ENCODE data around the gene ADGRD2. TPM values are rescaled to one million over a fixed set of nuclear protein-coding genes. Genes with fewer than 3 reads are reported as not detected.

ADGRD2 gene
- total and polyA plus RNA-seq, 9 of the 15 experiments (the other 6 are each of a cell fraction or from before 2014, with no cell fraction given) = not detected

DNA sequence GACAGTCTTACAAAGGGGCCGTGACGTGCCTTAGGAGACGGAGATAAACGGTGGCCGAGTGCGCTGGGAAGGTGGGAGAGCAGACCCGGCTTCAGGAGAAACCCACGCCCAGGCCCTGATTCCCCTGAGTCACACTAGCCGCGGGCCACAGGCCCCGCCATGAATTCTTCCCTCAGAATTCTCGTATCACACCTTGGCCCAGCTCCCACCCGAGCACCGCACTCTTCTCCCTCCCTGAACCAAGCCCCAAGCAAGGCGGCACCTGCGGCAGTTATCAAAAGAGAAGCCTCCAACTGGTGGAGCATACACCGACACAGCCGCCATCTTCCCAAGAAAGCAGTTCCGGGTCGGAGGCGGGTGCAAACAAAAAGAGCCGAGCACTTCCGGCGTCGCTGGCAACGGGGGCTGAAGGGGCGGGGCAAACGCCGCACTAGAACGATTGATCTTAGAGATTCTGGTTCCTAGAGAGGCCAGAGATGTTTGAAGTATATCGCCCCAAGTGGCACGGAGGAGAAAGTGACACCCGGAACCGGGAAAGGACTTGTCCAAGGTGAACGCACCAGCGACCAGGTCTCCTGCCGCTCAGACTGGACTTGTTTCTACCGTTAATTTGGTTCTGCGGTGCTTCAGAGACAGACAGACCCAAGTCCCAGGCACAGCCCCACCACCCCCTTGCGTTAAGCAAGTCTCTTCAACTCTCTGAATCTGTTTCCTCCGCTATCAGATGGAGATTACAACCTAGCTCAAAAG lies 35.0 kb upstream of the ADGRD2 start, which contains the start of gene PSMB7 (continued):
- TF ChIP-seq, protein P1, sequence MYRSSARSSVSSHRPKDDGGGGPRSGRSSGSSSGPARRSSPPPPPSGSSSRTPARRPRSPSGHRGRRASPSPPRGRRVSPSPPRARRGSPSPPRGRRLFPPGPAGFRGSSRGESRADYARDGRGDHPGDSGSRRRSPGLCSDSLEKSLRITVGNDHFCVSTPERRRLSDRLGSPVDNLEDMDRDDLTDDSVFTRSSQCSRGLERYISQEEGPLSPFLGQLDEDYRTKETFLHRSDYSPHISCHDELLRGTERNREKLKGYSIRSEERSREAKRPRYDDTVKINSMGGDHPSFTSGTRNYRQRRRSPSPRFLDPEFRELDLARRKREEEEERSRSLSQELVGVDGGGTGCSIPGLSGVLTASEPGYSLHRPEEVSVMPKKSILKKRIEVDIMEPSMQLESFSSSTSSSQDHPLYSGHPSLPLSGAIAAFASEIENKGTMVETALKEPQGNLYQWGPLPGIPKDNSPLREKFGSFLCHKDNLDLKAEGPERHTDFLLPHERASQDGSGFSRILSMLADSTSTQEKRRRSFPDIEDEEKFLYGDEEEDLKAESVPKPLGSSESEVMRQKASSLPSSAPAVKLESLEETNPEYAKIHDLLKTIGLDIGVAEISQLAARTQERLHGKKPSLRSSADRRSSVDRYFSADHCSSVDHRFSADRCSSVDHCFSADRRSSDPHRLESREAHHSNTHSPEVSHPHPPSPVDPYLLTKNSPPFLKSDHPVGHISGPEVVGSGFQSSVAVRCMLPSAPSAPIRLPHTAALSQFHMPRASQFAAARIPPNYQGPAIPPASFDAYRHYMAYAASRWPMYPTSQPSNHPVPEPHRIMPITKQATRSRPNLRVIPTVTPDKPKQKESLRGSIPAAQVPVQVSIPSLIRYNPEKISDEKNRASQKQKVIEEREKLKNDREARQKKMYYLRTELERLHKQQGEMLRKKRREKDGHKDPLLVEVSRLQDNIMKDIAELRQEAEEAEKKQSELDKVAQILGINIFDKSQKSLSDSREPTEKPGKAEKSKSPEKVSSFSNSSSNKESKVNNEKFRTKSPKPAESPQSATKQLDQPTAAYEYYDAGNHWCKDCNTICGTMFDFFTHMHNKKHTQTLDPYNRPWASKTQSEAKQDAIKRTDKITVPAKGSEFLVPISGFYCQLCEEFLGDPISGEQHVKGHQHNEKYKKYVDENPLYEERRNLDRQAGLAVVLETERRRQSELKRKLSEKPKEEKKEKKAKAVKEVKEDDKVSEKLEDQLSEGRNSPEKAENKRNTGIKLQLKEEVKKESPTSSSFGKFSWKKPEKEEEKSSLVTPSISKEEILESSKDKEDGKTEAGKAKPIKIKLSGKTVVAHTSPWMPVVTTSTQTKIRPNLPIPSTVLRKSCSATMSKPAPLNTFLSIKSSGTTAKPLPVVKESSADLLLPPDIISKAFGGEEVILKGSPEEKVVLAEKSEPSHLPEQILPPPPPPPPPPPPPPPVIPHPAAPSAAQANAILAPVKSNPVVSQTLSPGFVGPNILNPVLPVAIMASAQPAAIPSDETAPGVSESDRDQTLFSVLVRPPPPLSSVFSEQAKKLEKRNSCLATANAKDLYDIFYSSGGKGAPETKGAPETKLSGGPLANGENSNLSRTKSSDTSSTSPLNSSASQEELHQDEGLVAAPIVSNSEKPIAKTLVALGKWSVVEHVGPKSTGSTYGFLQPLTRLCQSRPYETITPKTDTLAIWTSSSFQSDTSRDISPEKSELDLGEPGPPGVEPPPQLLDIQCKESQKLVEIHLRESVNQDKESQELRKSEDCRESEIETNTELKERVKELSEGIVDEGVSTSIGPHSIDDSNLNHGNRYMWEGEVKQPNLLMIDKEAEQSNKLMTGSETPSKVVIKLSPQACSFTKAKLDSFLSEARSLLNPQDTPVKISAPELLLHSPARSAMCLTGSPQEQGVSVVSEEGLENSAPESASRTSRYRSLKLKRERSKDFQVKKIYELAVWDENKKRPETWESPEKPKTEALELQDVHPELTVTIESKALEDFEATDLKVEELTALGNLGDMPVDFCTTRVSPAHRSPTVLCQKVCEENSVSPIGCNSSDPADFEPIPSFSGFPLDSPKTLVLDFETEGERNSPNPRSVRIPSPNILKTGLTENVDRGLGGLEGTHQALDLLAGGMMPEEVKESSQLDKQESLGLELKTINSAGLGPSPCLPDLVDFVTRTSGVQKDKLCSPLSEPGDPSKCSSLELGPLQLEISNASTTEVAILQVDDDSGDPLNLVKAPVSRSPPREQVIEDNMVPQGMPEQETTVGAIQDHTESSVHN (IDR thresholded peaks at IDR 0.05; ENCODE audit: borderline replicate concordance in 1 of 2, low read depth in 1 of 2) = no peak
- TF ChIP-seq, protein P2, sequence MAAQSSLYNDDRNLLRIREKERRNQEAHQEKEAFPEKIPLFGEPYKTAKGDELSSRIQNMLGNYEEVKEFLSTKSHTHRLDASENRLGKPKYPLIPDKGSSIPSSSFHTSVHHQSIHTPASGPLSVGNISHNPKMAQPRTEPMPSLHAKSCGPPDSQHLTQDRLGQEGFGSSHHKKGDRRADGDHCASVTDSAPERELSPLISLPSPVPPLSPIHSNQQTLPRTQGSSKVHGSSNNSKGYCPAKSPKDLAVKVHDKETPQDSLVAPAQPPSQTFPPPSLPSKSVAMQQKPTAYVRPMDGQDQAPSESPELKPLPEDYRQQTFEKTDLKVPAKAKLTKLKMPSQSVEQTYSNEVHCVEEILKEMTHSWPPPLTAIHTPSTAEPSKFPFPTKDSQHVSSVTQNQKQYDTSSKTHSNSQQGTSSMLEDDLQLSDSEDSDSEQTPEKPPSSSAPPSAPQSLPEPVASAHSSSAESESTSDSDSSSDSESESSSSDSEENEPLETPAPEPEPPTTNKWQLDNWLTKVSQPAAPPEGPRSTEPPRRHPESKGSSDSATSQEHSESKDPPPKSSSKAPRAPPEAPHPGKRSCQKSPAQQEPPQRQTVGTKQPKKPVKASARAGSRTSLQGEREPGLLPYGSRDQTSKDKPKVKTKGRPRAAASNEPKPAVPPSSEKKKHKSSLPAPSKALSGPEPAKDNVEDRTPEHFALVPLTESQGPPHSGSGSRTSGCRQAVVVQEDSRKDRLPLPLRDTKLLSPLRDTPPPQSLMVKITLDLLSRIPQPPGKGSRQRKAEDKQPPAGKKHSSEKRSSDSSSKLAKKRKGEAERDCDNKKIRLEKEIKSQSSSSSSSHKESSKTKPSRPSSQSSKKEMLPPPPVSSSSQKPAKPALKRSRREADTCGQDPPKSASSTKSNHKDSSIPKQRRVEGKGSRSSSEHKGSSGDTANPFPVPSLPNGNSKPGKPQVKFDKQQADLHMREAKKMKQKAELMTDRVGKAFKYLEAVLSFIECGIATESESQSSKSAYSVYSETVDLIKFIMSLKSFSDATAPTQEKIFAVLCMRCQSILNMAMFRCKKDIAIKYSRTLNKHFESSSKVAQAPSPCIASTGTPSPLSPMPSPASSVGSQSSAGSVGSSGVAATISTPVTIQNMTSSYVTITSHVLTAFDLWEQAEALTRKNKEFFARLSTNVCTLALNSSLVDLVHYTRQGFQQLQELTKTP (IDR thresholded peaks at IDR 0.05; ENCODE audit: low read depth in 1 of 2, partially characterized antibody in 2 of 2) = peak; percentile 71 to 74
- TF ChIP-seq ERF (CRISPR knock-in tag; IDR thresholded peaks at IDR 0.05) (0 out of 2 replicates have a peak, but pooled peaks have one; percentile 35), RBM39 (optimal IDR thresholded peaks at IDR 0.05; ENCODE audit: low read depth, low read length) (no peak), ZNF12 (CRISPR knock-in tag; IDR thresholded peaks at IDR 0.05) (no peak), MED1 (CRISPR knock-in tag; IDR thresholded peaks at IDR 0.05; ENCODE audit: borderline replicate concordance) (no peak)
- TF ChIP-seq, protein P3, sequence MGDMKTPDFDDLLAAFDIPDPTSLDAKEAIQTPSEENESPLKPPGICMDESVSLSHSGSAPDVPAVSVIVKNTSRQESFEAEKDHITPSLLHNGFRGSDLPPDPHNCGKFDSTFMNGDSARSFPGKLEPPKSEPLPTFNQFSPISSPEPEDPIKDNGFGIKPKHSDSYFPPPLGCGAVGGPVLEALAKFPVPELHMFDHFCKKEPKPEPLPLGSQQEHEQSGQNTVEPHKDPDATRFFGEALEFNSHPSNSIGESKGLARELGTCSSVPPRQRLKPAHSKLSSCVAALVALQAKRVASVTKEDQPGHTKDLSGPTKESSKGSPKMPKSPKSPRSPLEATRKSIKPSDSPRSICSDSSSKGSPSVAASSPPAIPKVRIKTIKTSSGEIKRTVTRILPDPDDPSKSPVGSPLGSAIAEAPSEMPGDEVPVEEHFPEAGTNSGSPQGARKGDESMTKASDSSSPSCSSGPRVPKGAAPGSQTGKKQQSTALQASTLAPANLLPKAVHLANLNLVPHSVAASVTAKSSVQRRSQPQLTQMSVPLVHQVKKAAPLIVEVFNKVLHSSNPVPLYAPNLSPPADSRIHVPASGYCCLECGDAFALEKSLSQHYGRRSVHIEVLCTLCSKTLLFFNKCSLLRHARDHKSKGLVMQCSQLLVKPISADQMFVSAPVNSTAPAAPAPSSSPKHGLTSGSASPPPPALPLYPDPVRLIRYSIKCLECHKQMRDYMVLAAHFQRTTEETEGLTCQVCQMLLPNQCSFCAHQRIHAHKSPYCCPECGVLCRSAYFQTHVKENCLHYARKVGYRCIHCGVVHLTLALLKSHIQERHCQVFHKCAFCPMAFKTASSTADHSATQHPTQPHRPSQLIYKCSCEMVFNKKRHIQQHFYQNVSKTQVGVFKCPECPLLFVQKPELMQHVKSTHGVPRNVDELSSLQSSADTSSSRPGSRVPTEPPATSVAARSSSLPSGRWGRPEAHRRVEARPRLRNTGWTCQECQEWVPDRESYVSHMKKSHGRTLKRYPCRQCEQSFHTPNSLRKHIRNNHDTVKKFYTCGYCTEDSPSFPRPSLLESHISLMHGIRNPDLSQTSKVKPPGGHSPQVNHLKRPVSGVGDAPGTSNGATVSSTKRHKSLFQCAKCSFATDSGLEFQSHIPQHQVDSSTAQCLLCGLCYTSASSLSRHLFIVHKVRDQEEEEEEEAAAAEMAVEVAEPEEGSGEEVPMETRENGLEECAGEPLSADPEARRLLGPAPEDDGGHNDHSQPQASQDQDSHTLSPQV (IDR thresholded peaks at IDR 0.05) = no peak
- TF ChIP-seq, protein P4, sequence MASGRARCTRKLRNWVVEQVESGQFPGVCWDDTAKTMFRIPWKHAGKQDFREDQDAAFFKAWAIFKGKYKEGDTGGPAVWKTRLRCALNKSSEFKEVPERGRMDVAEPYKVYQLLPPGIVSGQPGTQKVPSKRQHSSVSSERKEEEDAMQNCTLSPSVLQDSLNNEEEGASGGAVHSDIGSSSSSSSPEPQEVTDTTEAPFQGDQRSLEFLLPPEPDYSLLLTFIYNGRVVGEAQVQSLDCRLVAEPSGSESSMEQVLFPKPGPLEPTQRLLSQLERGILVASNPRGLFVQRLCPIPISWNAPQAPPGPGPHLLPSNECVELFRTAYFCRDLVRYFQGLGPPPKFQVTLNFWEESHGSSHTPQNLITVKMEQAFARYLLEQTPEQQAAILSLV (tag; IDR thresholded peaks at IDR 0.05) = no peak

Measured in K562 (cell line).